Mucosa of stomach (tissue), 1 donor: ENCODE measurements around the gene ASB2.

Source experiments
- H3K27me3 ChIP-seq: one replicate; pipeline ENCODE4 v1.7.0; 2013; ENCODE audit warnings: mild to moderate bottlenecking, low read length; ENCODE audit not compliant: control insufficient read depth, insufficient read depth
- H3K36me3 ChIP-seq: one replicate; pipeline ENCODE4 v1.7.0; 2013; ENCODE audit warnings: low read length; ENCODE audit not compliant: control insufficient read depth, insufficient read depth
- H3K4me1 ChIP-seq: one replicate; pipeline ENCODE4 v1.7.0; 2013; ENCODE audit warnings: mild to moderate bottlenecking, low read length; ENCODE audit not compliant: control insufficient read depth, insufficient read depth
- H3K4me3 ChIP-seq: one replicate; pipeline ENCODE4 v1.7.0; 2013; ENCODE audit warnings: low read length
- H3K9ac ChIP-seq: one replicate; pipeline ENCODE4 v1.7.0; 2013; ENCODE audit warnings: mild to moderate bottlenecking, low read length, moderate library complexity
- H3K9me3 ChIP-seq: one replicate; pipeline ENCODE4 v1.7.0; 2013; ENCODE audit warnings: mild to moderate bottlenecking, low read length, moderate library complexity; ENCODE audit not compliant: control insufficient read depth
- donor health status: Pancreatic carcinoma.

Gene ASB2

GRCh38 chr14:93964281-93964680 is 12.1 kb downstream of the ASB2 start:
- no peak overlapping the region for H3K9ac ChIP-seq
- H3K4me3 ChIP-seq = no peak overlapping the region
- no peaks in the 10 kb centered on the region for H3K9me3 ChIP-seq
- H3K36me3 ChIP-seq = no peaks in the 10 kb centered on the region
- H3K4me1 ChIP-seq = peaks cover 24% of the 10 kb centered on the region
- H3K27me3 ChIP-seq = no peaks in the 10 kb centered on the region

- H3K4me1 ChIP-seq = peaks cover 29% of the 10 kb centered on the region
- H3K36me3 ChIP-seq = no peaks in the 10 kb centered on the region
- H3K27me3 ChIP-seq = no peaks in the 10 kb centered on the region
- no peak overlapping the region for H3K4me3 ChIP-seq
- H3K9me3 ChIP-seq = no peaks in the 10 kb centered on the region
- H3K9ac ChIP-seq = no peak overlapping the region
Observed at GRCh38 chr14:93963692-93964091, 12.7 kb downstream of the ASB2 start.

GRCh38 chr14:93962701-93963601 is 13.4 kb downstream of the ASB2 start:
- Histone ChIP-seq H3K9me3 (no peaks in the 10 kb centered on the region), H3K4me3 (no peak overlapping the region), H3K36me3 (no peaks in the 10 kb centered on the region), H3K9ac (no peak overlapping the region), H3K27me3 (no peaks in the 10 kb centered on the region), H3K4me1 (peaks cover 31% of the 10 kb centered on the region)

GRCh38 chr14:93961620-93962019 is 14.8 kb downstream of the ASB2 start:
- no peaks in the 10 kb centered on the region for H3K9me3 ChIP-seq
- H3K4me1 ChIP-seq = peaks cover 34% of the 10 kb centered on the region
- H3K36me3 ChIP-seq = no peaks in the 10 kb centered on the region
- H3K27me3 ChIP-seq = no peaks in the 10 kb centered on the region
- H3K9ac ChIP-seq = no peak overlapping the region
- H3K4me3 ChIP-seq = no peak overlapping the region

- Histone ChIP-seq H3K27me3 (no peaks in the 10 kb centered on the region), H3K4me1 (peaks cover 31% of the 10 kb centered on the region), H3K4me3 (no peak overlapping the region), H3K36me3 (no peaks in the 10 kb centered on the region), H3K9ac (no peak overlapping the region), H3K9me3 (no peaks in the 10 kb centered on the region)
Observed at GRCh38 chr14:93960774-93961438, 15.5 kb downstream of the ASB2 start.

- Histone ChIP-seq H3K9ac (no peak overlapping the region), H3K27me3 (no peaks in the 10 kb centered on the region), H3K9me3 (no peaks in the 10 kb centered on the region), H3K36me3 (no peaks in the 10 kb centered on the region), H3K4me1 (peaks cover 33% of the 10 kb centered on the region), H3K4me3 (no peak overlapping the region)
Observed at GRCh38 chr14:93960108-93960475, 16.3 kb downstream of the ASB2 start.

- no peak overlapping the region for H3K4me3 ChIP-seq
- no peaks in the 10 kb centered on the region for H3K36me3 ChIP-seq
- no peaks in the 10 kb centered on the region for H3K9me3 ChIP-seq
- H3K4me1 ChIP-seq = peaks cover 33% of the 10 kb centered on the region
- no peaks in the 10 kb centered on the region for H3K27me3 ChIP-seq
- no peak overlapping the region for H3K9ac ChIP-seq
Observed at GRCh38 chr14:93959239-93960107, 16.9 kb downstream of the ASB2 start.

- Histone ChIP-seq H3K36me3 (no peaks in the 10 kb centered on the region), H3K9ac (no peak overlapping the region), H3K4me3 (no peak overlapping the region)
Observed at GRCh38 chr14:93958567-93959238, 17.7 kb downstream of the ASB2 start.

GRCh38 chr14:93957751-93958566 is 18.4 kb downstream of the ASB2 start:
- Histone ChIP-seq H3K9ac (no peak overlapping the region), H3K9me3 (no peaks in the 10 kb centered on the region), H3K4me1 (peaks cover 33% of the 10 kb centered on the region), H3K4me3 (no peak overlapping the region), H3K27me3 (no peaks in the 10 kb centered on the region), H3K36me3 (no peaks in the 10 kb centered on the region)

More at GRCh38 chr14:93958567-93959238, 17.7 kb downstream of the ASB2 start:
- peaks cover 33% of the 10 kb centered on the region for H3K4me1 ChIP-seq
- no peaks in the 10 kb centered on the region for H3K9me3 ChIP-seq
- no peaks in the 10 kb centered on the region for H3K27me3 ChIP-seq

- Histone ChIP-seq H3K9ac (no peak overlapping the region), H3K4me3 (no peak overlapping the region), H3K9me3 (no peaks in the 10 kb centered on the region), H3K27me3 (no peaks in the 10 kb centered on the region), H3K36me3 (no peaks in the 10 kb centered on the region), H3K4me1 (peaks cover 33% of the 10 kb centered on the region)
Observed at GRCh38 chr14:93957333-93957710, 19.0 kb downstream of the ASB2 start.
